Measurements from ENCODE around the gene GPR35.

The GPR35 gene

GRCh38 chr2:240602266-240603050 lies 22.8 kb upstream of the GPR35 start:
- no peak for DNase-seq (ENCODE audit: extremely low read depth, low read depth)
- TF ChIP-seq, protein P1, sequence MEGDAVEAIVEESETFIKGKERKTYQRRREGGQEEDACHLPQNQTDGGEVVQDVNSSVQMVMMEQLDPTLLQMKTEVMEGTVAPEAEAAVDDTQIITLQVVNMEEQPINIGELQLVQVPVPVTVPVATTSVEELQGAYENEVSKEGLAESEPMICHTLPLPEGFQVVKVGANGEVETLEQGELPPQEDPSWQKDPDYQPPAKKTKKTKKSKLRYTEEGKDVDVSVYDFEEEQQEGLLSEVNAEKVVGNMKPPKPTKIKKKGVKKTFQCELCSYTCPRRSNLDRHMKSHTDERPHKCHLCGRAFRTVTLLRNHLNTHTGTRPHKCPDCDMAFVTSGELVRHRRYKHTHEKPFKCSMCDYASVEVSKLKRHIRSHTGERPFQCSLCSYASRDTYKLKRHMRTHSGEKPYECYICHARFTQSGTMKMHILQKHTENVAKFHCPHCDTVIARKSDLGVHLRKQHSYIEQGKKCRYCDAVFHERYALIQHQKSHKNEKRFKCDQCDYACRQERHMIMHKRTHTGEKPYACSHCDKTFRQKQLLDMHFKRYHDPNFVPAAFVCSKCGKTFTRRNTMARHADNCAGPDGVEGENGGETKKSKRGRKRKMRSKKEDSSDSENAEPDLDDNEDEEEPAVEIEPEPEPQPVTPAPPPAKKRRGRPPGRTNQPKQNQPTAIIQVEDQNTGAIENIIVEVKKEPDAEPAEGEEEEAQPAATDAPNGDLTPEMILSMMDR (IDR thresholded peaks at IDR 0.05; ENCODE audit: low read depth, low read length, missing control alignments) = no peak

GRCh38 chr2:240603081-240603835 lies 22.0 kb upstream of the GPR35 start:
- no peak for DNase-seq (ENCODE audit: extremely low read depth, low read depth)
- no peak overlapping the region for H3K4me3 ChIP-seq (replicated peaks; ENCODE audit: low read depth, low read length)
- TF ChIP-seq, protein P1 (IDR thresholded peaks at IDR 0.05; ENCODE audit: low read depth, low read length, missing control alignments) = no peak

More at GRCh38 chr2:240602266-240603050, 22.8 kb upstream of the GPR35 start:
- no peak overlapping the region for H3K4me3 ChIP-seq (replicated peaks; ENCODE audit: low read depth, low read length)

GRCh38 chr2:240603846-240604245 lies 21.4 kb upstream of the GPR35 start:
- DNase-seq (ENCODE audit: extremely low read depth, low read depth) = no peak
- TF ChIP-seq, protein P1 (IDR thresholded peaks at IDR 0.05; ENCODE audit: low read depth, low read length, missing control alignments) = no peak
- no peak overlapping the region for H3K4me3 ChIP-seq (replicated peaks; ENCODE audit: low read depth, low read length)

- H3K4me3 ChIP-seq (replicated peaks; ENCODE audit: low read depth, low read length) = no peak overlapping the region
- TF ChIP-seq, protein P1 (IDR thresholded peaks at IDR 0.05; ENCODE audit: low read depth, low read length, missing control alignments) = peak; percentile 55
- no peak for DNase-seq (ENCODE audit: extremely low read depth, low read depth)
Observed at GRCh38 chr2:240604291-240604938, 20.9 kb upstream of the GPR35 start.

DNA sequence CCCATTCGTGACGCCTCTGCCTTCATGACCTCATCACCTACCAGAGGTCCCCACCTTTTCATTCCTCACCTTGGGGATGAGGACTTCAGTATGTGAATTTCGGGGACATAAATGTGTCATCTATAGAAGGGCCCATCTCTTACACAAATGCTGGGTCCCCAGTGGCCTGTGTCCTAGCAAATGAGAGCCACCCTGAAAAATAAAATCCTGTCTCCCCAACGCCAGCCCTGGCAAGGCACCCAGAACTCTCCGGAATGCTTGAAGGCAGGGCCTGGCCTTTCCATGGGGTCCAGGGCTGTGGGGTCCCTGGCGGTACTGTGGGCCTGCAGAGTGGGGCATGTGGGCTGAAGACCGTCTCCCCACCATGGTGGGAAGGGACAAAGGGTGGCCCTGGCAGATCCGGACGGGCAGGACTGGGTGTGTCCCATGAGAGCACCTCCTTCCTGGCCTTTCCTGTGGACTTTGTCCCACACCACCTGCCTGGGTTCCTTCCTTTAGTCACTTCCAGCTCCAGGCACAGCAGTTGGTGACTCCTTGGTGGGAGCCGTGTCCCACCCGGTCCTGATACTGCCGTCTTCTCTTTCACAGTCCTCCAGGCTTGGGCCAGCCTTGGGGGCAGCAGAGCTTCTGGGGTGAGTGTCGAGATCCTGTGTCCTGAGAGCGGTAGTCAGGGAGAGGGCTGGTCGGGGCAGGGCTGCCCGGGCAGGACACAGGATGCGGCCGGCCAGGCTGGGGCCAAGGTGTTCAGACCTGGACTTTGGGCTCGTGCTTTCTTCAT lies 20.2 kb upstream of the GPR35 start:
- H3K4me3 ChIP-seq (replicated peaks; ENCODE audit: low read depth, low read length) = no peak overlapping the region
- TF ChIP-seq, protein P1 (IDR thresholded peaks at IDR 0.05; ENCODE audit: low read depth, low read length, missing control alignments) = no peak

More for the DNA sequence above, 20.2 kb upstream of the GPR35 start:
- no peak for DNase-seq (ENCODE audit: extremely low read depth, low read depth)

Data from HFF-Myc (cell line).